PFSK-1 (cell line): ENCODE measurements around the gene PTGER1.

Experiments used
- FOXP2 ChIP-seq: optimal IDR thresholded peaks from 2 replicates; pipeline ENCODE3; 2011; ENCODE audit warnings: borderline replicate concordance, control low read depth, inconsistent platforms; ENCODE audit not compliant: insufficient read depth; ENCODE audit errors: extremely low read length, extremely low read depth
- POLR2AphosphoS5 ChIP-seq: IDR thresholded peaks from 2 replicates; pipeline ENCODE4 v1.6.1; 2012; ENCODE audit warnings: low read depth, mild to moderate bottlenecking, control low read depth, low read length, moderate library complexity
- SIN3A ChIP-seq: IDR thresholded peaks from 2 replicates; pipeline ENCODE4 v1.6.1; 2012; ENCODE audit warnings: mild to moderate bottlenecking, low read length, moderate library complexity, borderline replicate concordance; ENCODE audit not compliant: insufficient read depth
- TAF1 ChIP-seq: IDR thresholded peaks from 2 replicates; pipeline ENCODE4 v1.6.1; 2012; ENCODE audit warnings: low read length, control low read depth, borderline replicate concordance; ENCODE audit not compliant: insufficient read depth
- TF ChIP-seq, protein P1 (sequence below), 2 experiments: IDR thresholded peaks; 2 replicates each; pipeline versions ENCODE4 v1.6.1 to v1.8.0; 2011 to 2012; ENCODE audit warnings: low read depth in 2 of 2, low read length in 2 of 2, control low read depth in 1 of 2, inconsistent platforms in 1 of 2, mild to moderate bottlenecking in 1 of 2, moderate library complexity in 1 of 2; ENCODE audit not compliant: insufficient read depth in 1 of 2

PTGER1 gene

DNA sequence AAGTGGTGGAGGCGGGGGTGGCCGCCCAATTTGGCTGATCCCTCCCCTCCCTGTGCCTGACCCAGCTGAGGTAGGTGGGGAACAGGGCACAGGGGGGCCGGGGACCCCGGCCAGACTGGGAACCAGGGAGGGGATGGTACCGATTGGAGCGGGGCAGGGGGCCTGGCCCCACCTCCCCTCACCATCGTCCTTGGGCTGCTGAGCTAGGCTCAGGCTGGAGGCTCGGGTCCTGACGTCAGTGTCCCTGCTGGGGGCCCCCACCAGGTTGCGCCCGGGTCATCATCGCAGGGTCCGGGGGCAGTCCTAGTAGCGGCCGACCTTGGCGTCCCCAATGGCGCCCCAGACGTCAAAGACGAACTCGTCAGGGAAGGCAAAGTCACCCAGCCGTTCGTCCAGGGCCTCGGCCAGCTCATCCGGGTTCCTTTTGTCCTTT lies 3.0 kb upstream of the PTGER1 start:
- TF ChIP-seq, protein P1, sequence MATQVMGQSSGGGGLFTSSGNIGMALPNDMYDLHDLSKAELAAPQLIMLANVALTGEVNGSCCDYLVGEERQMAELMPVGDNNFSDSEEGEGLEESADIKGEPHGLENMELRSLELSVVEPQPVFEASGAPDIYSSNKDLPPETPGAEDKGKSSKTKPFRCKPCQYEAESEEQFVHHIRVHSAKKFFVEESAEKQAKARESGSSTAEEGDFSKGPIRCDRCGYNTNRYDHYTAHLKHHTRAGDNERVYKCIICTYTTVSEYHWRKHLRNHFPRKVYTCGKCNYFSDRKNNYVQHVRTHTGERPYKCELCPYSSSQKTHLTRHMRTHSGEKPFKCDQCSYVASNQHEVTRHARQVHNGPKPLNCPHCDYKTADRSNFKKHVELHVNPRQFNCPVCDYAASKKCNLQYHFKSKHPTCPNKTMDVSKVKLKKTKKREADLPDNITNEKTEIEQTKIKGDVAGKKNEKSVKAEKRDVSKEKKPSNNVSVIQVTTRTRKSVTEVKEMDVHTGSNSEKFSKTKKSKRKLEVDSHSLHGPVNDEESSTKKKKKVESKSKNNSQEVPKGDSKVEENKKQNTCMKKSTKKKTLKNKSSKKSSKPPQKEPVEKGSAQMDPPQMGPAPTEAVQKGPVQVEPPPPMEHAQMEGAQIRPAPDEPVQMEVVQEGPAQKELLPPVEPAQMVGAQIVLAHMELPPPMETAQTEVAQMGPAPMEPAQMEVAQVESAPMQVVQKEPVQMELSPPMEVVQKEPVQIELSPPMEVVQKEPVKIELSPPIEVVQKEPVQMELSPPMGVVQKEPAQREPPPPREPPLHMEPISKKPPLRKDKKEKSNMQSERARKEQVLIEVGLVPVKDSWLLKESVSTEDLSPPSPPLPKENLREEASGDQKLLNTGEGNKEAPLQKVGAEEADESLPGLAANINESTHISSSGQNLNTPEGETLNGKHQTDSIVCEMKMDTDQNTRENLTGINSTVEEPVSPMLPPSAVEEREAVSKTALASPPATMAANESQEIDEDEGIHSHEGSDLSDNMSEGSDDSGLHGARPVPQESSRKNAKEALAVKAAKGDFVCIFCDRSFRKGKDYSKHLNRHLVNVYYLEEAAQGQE (IDR thresholded peaks at IDR 0.05; ENCODE audit: insufficient read depth in 1 of 2, low read depth in 2 of 2, low read length in 2 of 2): no peak
- TF ChIP-seq TAF1: no peak

DNA sequence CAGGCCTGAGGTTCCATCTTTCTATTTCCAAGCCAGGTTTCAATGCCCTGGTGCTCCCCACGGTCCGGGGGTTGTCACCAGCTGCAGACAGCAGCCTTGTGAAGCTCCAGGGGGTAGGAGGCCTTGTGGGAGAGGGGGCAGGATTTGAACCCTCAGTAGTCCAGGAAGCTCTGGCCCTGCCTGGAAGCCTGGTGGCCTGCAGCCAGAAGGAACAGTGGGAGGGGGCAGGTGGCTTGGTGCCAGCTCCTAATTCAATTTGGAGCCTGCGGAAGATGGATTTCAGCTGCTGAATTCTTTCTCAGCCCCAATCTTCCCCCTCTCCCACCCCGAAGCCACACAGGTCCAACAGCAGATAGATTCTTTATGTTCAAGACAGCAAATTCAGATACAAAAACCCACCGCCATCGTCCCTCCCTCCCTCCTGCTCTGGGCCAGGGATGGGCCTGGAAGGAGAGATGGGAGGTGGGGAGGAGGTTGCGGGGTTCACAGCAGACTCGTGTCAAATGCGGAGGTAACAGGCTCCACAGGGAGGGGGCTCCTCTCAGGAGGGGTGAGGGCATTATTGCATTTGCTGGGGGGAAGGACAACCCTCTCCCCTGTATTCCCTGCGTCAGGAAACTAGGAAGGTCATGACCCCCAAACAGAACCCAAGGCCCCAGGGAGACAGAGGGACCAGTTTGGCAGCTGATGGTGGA lies 2.4 kb upstream of the PTGER1 start:
- no peak for TF ChIP-seq TAF1
- TF ChIP-seq SIN3A: no peak

DNA sequence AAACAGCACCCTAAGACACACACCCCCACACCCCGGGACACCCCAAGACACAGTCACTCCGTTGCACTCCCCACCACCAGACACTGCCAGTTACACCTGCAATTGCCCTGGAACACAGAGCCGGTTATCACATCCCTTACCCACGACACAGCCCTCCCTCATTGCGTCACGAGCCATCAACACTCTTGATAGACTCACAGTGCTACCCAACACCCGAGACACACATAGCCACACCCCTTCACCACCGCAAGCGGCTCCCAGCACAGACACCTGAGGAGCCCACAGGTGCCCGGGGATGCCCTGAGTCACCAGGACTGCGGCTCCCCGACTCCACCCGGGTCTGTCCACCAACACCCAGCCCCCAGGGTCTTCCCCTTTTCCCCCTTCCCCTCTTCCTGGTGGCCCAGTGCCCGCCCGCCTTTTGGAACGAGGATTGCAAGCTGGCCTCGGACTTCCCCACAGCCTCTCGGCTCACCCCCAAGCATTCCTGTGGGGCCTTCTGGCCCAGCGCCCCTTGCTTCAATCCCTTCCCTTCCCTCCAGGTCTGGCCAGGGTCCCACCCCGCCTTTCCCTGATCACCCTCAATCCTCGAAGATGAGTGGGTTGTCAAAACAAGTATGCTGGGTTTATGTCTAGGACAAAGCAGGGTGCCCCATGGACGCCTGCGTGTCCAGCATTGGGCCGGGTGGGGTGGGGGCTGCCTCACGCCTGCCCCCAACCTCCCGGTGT lies 1.7 kb upstream of the PTGER1 start:
- TF ChIP-seq TAF1: no peak
- peak; percentile 60 for TF ChIP-seq FOXP2
- TF ChIP-seq POLR2AphosphoS5: no peak
- TF ChIP-seq, protein P1 (IDR thresholded peaks at IDR 0.05; ENCODE audit: insufficient read depth in 1 of 2, low read depth in 2 of 2, low read length in 2 of 2): no peak

DNA sequence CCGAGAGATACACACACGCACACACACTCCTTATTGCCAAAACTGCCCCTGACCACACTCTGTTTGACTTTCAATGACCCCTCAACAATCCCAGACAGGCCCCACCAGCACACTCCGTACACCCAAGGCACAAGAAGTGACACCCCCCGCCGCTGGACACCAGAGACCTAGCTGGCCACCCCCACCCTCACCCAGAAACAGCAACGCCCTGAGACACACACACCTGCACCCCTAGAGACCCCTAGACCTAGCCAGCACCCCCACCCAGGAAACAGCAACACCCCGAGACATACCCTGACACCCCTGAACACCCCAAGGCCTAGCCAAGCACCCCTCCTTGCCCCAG lies 1.1 kb upstream of the PTGER1 start:
- TF ChIP-seq, protein P1 (IDR thresholded peaks at IDR 0.05; ENCODE audit: insufficient read depth in 1 of 2, low read depth in 2 of 2, low read length in 2 of 2): no peak
- TF ChIP-seq POLR2AphosphoS5: no peak
- no peak for TF ChIP-seq SIN3A
- TF ChIP-seq FOXP2: no peak
- TF ChIP-seq TAF1: no peak

- TF ChIP-seq POLR2AphosphoS5 (no peak), TAF1 (no peak), SIN3A (no peak), FOXP2 (no peak)
- TF ChIP-seq, protein P1 (IDR thresholded peaks at IDR 0.05; ENCODE audit: insufficient read depth in 1 of 2, low read depth in 2 of 2, low read length in 2 of 2): no peak
Measured at GRCh38 chr19:14474827-14475226, 327 bp downstream of the PTGER1 start.
